Stimulated activated CD8-positive, alpha-beta memory T cell treated with anti-CD3 and anti-CD28 coated beads, Interleukin-7, amount 100 ng/mL, for 4 hours (primary cell): ENCODE measurements around the gene ETV7.

Source experiments
- DNase-seq, 2 donors: peaks; one replicate each; pipeline ENCODE4 v3.0.0-alpha.2; 2020; ENCODE audit warnings: low read depth in 2 of 2

Gene ETV7

GRCh38 chr6:36323062-36323461 lies 64.4 kb downstream of the ETV7 start:
- no peak for DNase-seq

- DNase-seq, result no peak
Observed at GRCh38 chr6:36322591-36322990, 64.9 kb downstream of the ETV7 start.

- no peak for DNase-seq
Observed at GRCh38 chr6:36320475-36320874, 67.0 kb downstream of the ETV7 start.

GRCh38 chr6:36319821-36320220 lies 67.6 kb downstream of the ETV7 start:
- no peak for DNase-seq

GRCh38 chr6:36319436-36319762 lies 68.1 kb downstream of the ETV7 start:
- DNase-seq, result no peak

GRCh38 chr6:36318690-36319435 lies 68.6 kb downstream of the ETV7 start:
- no peak for DNase-seq

- no peak for DNase-seq
Observed at GRCh38 chr6:36317623-36318022, 69.8 kb downstream of the ETV7 start.
